ENCODE data around the gene IQGAP1.

IQGAP1 gene

DNA sequence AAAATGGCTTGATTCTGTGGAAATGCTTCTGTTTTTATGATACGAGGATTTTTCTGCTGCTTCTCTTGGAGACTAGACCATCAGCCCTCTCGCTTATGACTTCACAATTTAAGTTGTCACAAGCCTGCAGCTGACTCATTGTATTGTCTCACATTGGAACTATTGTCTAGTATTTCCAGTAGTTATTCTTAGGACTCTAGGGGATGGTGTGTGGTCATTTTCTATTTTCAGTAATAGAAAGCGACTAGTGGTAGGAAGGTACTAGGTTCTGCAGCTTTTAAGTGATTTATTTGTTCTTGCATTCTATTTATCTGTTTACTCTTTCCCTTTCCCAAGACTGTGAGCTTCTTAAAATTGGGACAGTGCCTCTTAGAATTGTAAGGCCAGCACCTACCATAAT, 75.3 kb downstream of the IQGAP1 start:
- Histone ChIP-seq H3K4me3 (ENCODE audit: low read length) (no peak overlapping the region), H3K4me2 (ENCODE audit: low read length) (no peak overlapping the region), H2BK5ac (ENCODE audit: low read length) (no peak overlapping the region), H3K27me3 (ENCODE audit: insufficient read depth, low read length, poor library complexity) (no peaks in the 10 kb centered on the region), H2BK120ac (ENCODE audit: low read depth, low read length) (no peak overlapping the region), H3K9ac (ENCODE audit: low read length) (no peak overlapping the region), H3K4me1 (ENCODE audit: control insufficient read depth, low read depth, low read length) (no peaks in the 10 kb centered on the region), H3K79me2 (ENCODE audit: control insufficient read depth, insufficient read depth, low read length) (no peaks in the 10 kb centered on the region), H3K36me3 (ENCODE audit: control insufficient read depth, insufficient read depth, low read length) (no peaks in the 10 kb centered on the region), H3K4ac (ENCODE audit: low read depth, low read length) (no peak overlapping the region), H3K56ac (ENCODE audit: low read length) (no peak overlapping the region), H3K18ac (ENCODE audit: low read length) (no peak overlapping the region), H3K23ac (ENCODE audit: low read length) (no peak overlapping the region), H4K8ac (ENCODE audit: low read depth, low read length) (no peak overlapping the region), H3K79me1 (ENCODE audit: low read length) (peaks cover 2% of the 10 kb centered on the region), H4K5ac (ENCODE audit: low read length) (no peak overlapping the region), H2AK5ac (ENCODE audit: low read length) (no peak overlapping the region), H3K27ac (ENCODE audit: low read depth, low read length) (peak overlapping the region; percentile 57), H2BK15ac (replicated peaks; ENCODE audit: low read depth) (no peak overlapping the region)
- DNase-seq = no peak
- no CpG with 5 or more reads among the region's 3 CpGs for WGBS (ENCODE audit: extremely low coverage, insufficient coverage, low lambda C conversion rate)

DNA sequence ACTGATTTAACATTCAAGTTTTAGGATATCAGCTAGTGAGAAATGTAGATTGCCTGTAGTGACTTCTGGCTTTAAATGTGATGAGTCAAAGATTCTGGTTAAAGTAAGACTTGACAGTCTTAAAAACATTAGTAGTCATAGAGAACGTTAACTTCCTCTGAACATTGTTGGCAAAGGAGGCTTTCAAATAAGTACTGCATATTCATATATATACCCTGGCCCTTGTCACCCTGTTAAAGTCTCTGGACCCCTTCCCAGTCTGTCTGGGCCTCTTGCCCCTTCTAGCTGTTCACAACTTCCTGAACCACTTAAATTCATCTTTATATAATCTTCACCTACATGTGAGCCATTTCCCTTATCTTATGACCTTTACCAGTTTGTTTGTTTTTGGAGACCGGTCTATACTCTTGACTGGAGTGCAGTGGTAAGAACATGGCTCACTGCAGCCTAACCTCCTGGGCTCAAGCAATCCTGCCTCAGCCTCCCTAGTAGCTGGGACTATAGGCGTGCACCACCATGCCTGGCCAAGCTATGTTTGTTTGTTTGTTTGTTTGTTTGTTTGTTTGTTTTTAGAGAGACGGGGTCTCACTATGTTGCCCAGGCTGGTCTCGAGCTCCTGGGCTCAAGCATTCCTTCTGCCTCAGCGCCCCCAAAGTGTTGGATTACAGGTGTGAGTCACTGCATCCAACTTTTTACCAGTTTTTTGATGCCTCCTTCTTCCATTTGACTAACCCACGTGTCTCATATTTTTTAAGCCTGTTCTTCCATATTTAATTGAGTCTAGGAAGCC, 77.3 kb downstream of the IQGAP1 start:
- no peak overlapping the region for H3K4me2 ChIP-seq (ENCODE audit: low read length)
- no peak overlapping the region for H3K18ac ChIP-seq (ENCODE audit: low read length)
- no peak for DNase-seq
- peaks cover under 1% of the 10 kb centered on the region for H3K79me1 ChIP-seq (ENCODE audit: low read length)
- no CpG with 5 or more reads among the region's 7 CpGs for WGBS (ENCODE audit: extremely low coverage, insufficient coverage, low lambda C conversion rate)
- H3K4me1 ChIP-seq (ENCODE audit: control insufficient read depth, low read depth, low read length) = no peaks in the 10 kb centered on the region
- no peak overlapping the region for H4K8ac ChIP-seq (ENCODE audit: low read depth, low read length)
- no peak overlapping the region for H3K4ac ChIP-seq (ENCODE audit: low read depth, low read length)
- no peak overlapping the region for H3K23ac ChIP-seq (ENCODE audit: low read length)
- no peak overlapping the region for H2BK120ac ChIP-seq (ENCODE audit: low read depth, low read length)
- no peak overlapping the region for H2BK15ac ChIP-seq (replicated peaks; ENCODE audit: low read depth)
- H3K27me3 ChIP-seq (ENCODE audit: insufficient read depth, low read length, poor library complexity) = no peaks in the 10 kb centered on the region
- H4K5ac ChIP-seq (ENCODE audit: low read length) = no peak overlapping the region
- no peak overlapping the region for H3K4me3 ChIP-seq (ENCODE audit: low read length)
- no peaks in the 10 kb centered on the region for H3K36me3 ChIP-seq (ENCODE audit: control insufficient read depth, insufficient read depth, low read length)
- H3K9ac ChIP-seq (ENCODE audit: low read length) = no peak overlapping the region
- no peaks in the 10 kb centered on the region for H3K79me2 ChIP-seq (ENCODE audit: control insufficient read depth, insufficient read depth, low read length)
- H3K56ac ChIP-seq (ENCODE audit: low read length) = no peak overlapping the region
- no peak overlapping the region for H2BK5ac ChIP-seq (ENCODE audit: low read length)
- H2AK5ac ChIP-seq (ENCODE audit: low read length) = no peak overlapping the region
- H3K27ac ChIP-seq (ENCODE audit: low read depth, low read length) = no peak overlapping the region

DNA sequence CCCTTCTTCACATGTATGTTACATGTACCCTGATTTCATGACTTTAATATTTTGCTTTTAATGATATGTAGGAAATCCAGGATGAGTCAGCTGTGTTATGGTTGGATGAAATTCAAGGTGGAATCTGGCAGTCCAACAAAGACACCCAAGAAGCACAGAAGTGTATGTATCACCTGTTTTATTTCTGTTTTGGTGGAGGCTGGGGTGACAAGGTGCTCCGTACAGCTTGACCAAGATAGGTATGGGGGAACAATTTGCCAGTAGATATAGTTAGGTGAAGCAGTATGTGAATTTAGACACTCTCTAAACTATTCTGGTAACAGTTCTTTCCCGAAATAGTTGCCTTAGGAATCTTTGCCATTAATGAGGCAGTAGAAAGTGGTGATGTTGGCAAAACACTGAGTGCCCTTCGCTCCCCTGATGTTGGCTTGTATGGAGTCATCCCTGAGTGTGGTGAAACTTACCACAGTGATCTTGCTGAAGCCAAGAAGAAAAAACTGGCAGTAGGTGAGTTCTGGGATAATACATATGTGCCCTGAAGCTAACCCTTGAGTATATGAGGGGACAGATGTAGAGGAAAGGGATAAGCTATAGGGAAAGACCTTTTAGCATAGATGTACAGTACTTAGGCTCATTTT, 78.0 kb downstream of the IQGAP1 start:
- no CpG with 5 or more reads among the region's 3 CpGs for WGBS (ENCODE audit: extremely low coverage, insufficient coverage, low lambda C conversion rate)
- Histone ChIP-seq H3K36me3 (ENCODE audit: control insufficient read depth, insufficient read depth, low read length) (no peaks in the 10 kb centered on the region), H2BK15ac (replicated peaks; ENCODE audit: low read depth) (no peak overlapping the region), H3K27ac (ENCODE audit: low read depth, low read length) (no peak overlapping the region), H3K4me1 (ENCODE audit: control insufficient read depth, low read depth, low read length) (no peaks in the 10 kb centered on the region), H2AK5ac (ENCODE audit: low read length) (no peak overlapping the region), H4K8ac (ENCODE audit: low read depth, low read length) (no peak overlapping the region), H3K4me2 (ENCODE audit: low read length) (no peak overlapping the region), H3K23ac (ENCODE audit: low read length) (no peak overlapping the region), H2BK5ac (ENCODE audit: low read length) (no peak overlapping the region), H3K79me2 (ENCODE audit: control insufficient read depth, insufficient read depth, low read length) (no peaks in the 10 kb centered on the region), H3K9ac (ENCODE audit: low read length) (no peak overlapping the region), H3K79me1 (ENCODE audit: low read length) (no peaks in the 10 kb centered on the region), H4K5ac (ENCODE audit: low read length) (no peak overlapping the region), H3K4ac (ENCODE audit: low read depth, low read length) (no peak overlapping the region), H3K56ac (ENCODE audit: low read length) (no peak overlapping the region), H3K4me3 (ENCODE audit: low read length) (no peak overlapping the region), H2BK120ac (ENCODE audit: low read depth, low read length) (no peak overlapping the region), H3K27me3 (ENCODE audit: insufficient read depth, low read length, poor library complexity) (no peaks in the 10 kb centered on the region), H3K18ac (ENCODE audit: low read length) (no peak overlapping the region)
- DNase-seq = no peak

DNA sequence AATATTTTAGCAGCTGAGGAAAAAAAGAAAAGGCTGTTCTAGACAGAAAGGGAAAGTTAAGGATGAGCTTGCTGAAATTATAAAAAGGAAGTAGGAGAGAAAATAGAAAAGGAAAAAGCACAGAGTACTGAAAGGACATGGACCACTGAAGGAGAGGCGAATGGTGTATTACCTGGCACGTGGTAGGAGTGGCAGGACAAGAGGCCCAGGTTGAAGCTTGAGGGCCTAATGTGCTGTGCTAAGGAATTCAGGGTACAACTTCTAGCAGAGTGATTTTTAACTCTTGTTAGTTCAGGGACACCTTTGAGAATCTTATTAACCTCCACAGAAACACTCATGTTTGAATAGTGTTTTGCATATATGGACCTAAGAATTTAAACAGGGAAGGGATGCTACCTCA, 81.7 kb downstream of the IQGAP1 start:
- Histone ChIP-seq H3K4ac (ENCODE audit: low read depth, low read length) (no peak overlapping the region), H4K5ac (ENCODE audit: low read length) (no peak overlapping the region), H3K4me2 (ENCODE audit: low read length) (no peak overlapping the region), H3K27me3 (ENCODE audit: insufficient read depth, low read length, poor library complexity) (no peaks in the 10 kb centered on the region), H3K36me3 (ENCODE audit: control insufficient read depth, insufficient read depth, low read length) (peaks cover 4% of the 10 kb centered on the region), H2BK5ac (ENCODE audit: low read length) (no peak overlapping the region), H2AK5ac (ENCODE audit: low read length) (no peak overlapping the region), H3K23ac (ENCODE audit: low read length) (no peak overlapping the region), H4K8ac (ENCODE audit: low read depth, low read length) (no peak overlapping the region), H3K4me3 (ENCODE audit: low read length) (no peak overlapping the region), H2BK15ac (replicated peaks; ENCODE audit: low read depth) (no peak overlapping the region), H3K79me1 (ENCODE audit: low read length) (no peaks in the 10 kb centered on the region), H3K27ac (ENCODE audit: low read depth, low read length) (no peak overlapping the region), H3K79me2 (ENCODE audit: control insufficient read depth, insufficient read depth, low read length) (no peaks in the 10 kb centered on the region), H2BK120ac (ENCODE audit: low read depth, low read length) (no peak overlapping the region), H3K4me1 (ENCODE audit: control insufficient read depth, low read depth, low read length) (no peaks in the 10 kb centered on the region), H3K56ac (ENCODE audit: low read length) (no peak overlapping the region), H3K18ac (ENCODE audit: low read length) (no peak overlapping the region), H3K9ac (ENCODE audit: low read length) (no peak overlapping the region)
- WGBS (ENCODE audit: extremely low coverage, insufficient coverage, low lambda C conversion rate) = no CpG with 5 or more reads among the region's 2 CpGs
- DNase-seq = no peak

- no peak overlapping the region for H3K18ac ChIP-seq (ENCODE audit: low read length)
- H3K9ac ChIP-seq (ENCODE audit: low read length) = no peak overlapping the region
- peaks cover 4% of the 10 kb centered on the region for H3K36me3 ChIP-seq (ENCODE audit: control insufficient read depth, insufficient read depth, low read length)
- H3K4ac ChIP-seq (ENCODE audit: low read depth, low read length) = no peak overlapping the region
- no peak overlapping the region for H3K23ac ChIP-seq (ENCODE audit: low read length)
- no peaks in the 10 kb centered on the region for H3K79me1 ChIP-seq (ENCODE audit: low read length)
- H2BK15ac ChIP-seq (replicated peaks; ENCODE audit: low read depth) = no peak overlapping the region
- no peaks in the 10 kb centered on the region for H3K4me1 ChIP-seq (ENCODE audit: control insufficient read depth, low read depth, low read length)
- H3K56ac ChIP-seq (ENCODE audit: low read length) = no peak overlapping the region
- H2AK5ac ChIP-seq (ENCODE audit: low read length) = no peak overlapping the region
- no peak overlapping the region for H4K5ac ChIP-seq (ENCODE audit: low read length)
- H2BK5ac ChIP-seq (ENCODE audit: low read length) = no peak overlapping the region
- no peaks in the 10 kb centered on the region for H3K27me3 ChIP-seq (ENCODE audit: insufficient read depth, low read length, poor library complexity)
- H3K27ac ChIP-seq (ENCODE audit: low read depth, low read length) = no peak overlapping the region
- H4K8ac ChIP-seq (ENCODE audit: low read depth, low read length) = no peak overlapping the region
- no peak for DNase-seq
- no peak overlapping the region for H3K4me2 ChIP-seq (ENCODE audit: low read length)
- H2BK120ac ChIP-seq (ENCODE audit: low read depth, low read length) = no peak overlapping the region
- no CpG with 5 or more reads among the region's 1 CpG for WGBS (ENCODE audit: extremely low coverage, insufficient coverage, low lambda C conversion rate)
- H3K79me2 ChIP-seq (ENCODE audit: control insufficient read depth, insufficient read depth, low read length) = no peaks in the 10 kb centered on the region
- H3K4me3 ChIP-seq (ENCODE audit: low read length) = no peak overlapping the region
Observed at GRCh38 chr15:90470453-90470852, 82.4 kb downstream of the IQGAP1 start.
